OCI-LY3 (cell line): ENCODE data around the gene ATG9B.
"Not testable (repeated sequence)": the region's sequence is repeated elsewhere in the genome, so short reads cannot be mapped to it uniquely, and the experiment has no call there.

Experiments
- CTCF ChIP-seq: fragments of 200-600, 300-600 bp; sonication (generic); IDR thresholded peaks from 2 replicates; pipeline ENCODE4 v1.5.1; 2014; ENCODE audit warnings: antibody characterized with exemption, low read length, low read depth
- EZH2phosphoT487 ChIP-seq: fragments of 200-600 bp; shearing (Covaris generic); IDR thresholded peaks from 2 replicates; pipeline ENCODE4 v1.6.1; 2018; ENCODE audit warnings: antibody characterized with exemption, mixed run types, low read depth

- TF ChIP-seq EZH2phosphoT487, CTCF: not testable (repeated sequence)
These were observed 3.4 kb upstream of the ATG9B start for GRCh38 chr7:151027728-151028130.
